HFFc6 (cell line): ENCODE data around the gene SPEG. TPM values are rescaled to one million over a fixed set of nuclear protein-coding genes. Genes with fewer than 3 reads are reported as not detected.
A peak's percentile ranks its signal among the peaks of the same experiment; 100 is the strongest.

Experiments used
- DNase-seq: peaks from one replicate; pipeline ENCODE4 v3.0.0-alpha.2; 2018
- H3K27ac Mint-ChIP-seq: 2 replicates; pipeline ENCODE4 v1.8.0; 2020; ENCODE audit warnings: mild to moderate bottlenecking, mixed read lengths
- H3K27me3 Mint-ChIP-seq: 2 replicates; pipeline ENCODE4 v1.8.0; 2021; ENCODE audit warnings: mild to moderate bottlenecking, moderate library complexity, mixed read lengths; ENCODE audit not compliant: insufficient read depth
- H3K36me3 Mint-ChIP-seq: 2 replicates; pipeline ENCODE4 v1.8.0; 2021; ENCODE audit warnings: low read depth, mixed read lengths
- H3K4me1 Mint-ChIP-seq: 2 replicates; pipeline ENCODE4 v1.8.0; 2020; ENCODE audit warnings: low read depth, mixed read lengths
- H3K4me3 Mint-ChIP-seq: 2 replicates; pipeline ENCODE4 v1.8.0; 2020; ENCODE audit warnings: mild to moderate bottlenecking, moderate library complexity, mixed read lengths
- H3K9me3 Mint-ChIP-seq: 2 replicates; pipeline ENCODE4 v1.8.0; 2020; ENCODE audit warnings: mild to moderate bottlenecking, mixed read lengths
- total RNA-seq, 6 experiments: library from RNA; stranded (reverse); fragmentation: NEBNext Ultra II Directional; extraction: Animal tissue kit (Norgen Biotek cat#: 25700); gene quantifications; 2 replicates in 1 of 6; 3 replicates in 5 of 6; pipeline ENCODE4 v1.2.3, GENCODE V29; 2021
- TF ChIP-seq, protein P1 (sequence below): fragments of 200-600 bp; sonication (generic); IDR thresholded peaks from 2 replicates; pipeline ENCODE4 v1.5.0; 2021; ENCODE audit warnings: antibody characterized with exemption, mild to moderate bottlenecking

The SPEG gene
- total RNA-seq, 6 experiments from 2014 or later = 80.9 to 89.5 (median 84.7) TPM

DNA sequence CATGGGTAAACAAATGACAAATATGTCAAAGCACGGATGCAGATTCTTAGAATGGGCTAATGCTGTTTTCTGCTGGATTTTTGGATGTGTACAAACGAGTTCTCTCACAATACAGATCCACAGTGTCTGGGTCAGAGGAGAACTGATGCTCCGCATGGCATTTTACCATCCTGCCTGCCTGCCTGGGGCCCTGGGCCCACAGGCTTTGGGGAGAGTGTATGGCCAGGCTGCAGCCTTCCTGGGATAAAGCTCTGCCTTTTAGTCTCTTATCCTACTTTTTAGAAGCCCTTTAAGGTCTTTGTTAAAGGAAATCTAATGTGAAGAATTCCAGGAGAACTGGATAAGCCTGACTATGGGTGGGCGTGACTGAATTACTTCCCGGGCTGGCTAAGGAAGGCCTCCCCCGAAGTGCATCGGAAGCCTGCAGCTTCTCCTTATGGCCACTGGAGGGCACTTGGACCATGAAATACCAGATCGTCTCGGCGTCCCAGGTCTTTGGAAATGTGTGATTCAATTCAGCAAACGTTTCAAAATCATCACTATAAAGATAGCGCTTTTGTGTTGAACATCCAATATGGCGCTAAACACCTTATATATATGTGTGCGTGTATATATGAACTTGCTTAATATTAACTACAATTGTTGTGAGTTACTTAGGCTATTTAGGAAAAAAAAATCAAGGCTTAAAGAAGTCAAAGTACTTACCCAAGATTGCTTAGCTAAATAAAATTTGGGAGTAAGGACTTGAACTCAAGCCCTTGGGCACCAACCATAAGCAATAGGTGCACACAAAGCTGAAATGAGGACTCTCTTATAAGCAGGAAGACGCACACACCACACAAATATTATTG, 31.8 kb upstream of the SPEG start:
- Mint-ChIP-seq H3K27ac (no peak overlapping the region), H3K27me3 (no peaks in the 10 kb centered on the region; the same call in 1 of the 2 replicates), H3K4me3 (no peak overlapping the region), H3K4me1 (peaks cover 83% of the 10 kb centered on the region), H3K9me3 (no peaks in the 10 kb centered on the region), H3K36me3 (peaks cover 5% of the 10 kb centered on the region; the same call in 1 of the 2 replicates)
- DNase-seq = peak; percentile 78
- TF ChIP-seq, protein P1, sequence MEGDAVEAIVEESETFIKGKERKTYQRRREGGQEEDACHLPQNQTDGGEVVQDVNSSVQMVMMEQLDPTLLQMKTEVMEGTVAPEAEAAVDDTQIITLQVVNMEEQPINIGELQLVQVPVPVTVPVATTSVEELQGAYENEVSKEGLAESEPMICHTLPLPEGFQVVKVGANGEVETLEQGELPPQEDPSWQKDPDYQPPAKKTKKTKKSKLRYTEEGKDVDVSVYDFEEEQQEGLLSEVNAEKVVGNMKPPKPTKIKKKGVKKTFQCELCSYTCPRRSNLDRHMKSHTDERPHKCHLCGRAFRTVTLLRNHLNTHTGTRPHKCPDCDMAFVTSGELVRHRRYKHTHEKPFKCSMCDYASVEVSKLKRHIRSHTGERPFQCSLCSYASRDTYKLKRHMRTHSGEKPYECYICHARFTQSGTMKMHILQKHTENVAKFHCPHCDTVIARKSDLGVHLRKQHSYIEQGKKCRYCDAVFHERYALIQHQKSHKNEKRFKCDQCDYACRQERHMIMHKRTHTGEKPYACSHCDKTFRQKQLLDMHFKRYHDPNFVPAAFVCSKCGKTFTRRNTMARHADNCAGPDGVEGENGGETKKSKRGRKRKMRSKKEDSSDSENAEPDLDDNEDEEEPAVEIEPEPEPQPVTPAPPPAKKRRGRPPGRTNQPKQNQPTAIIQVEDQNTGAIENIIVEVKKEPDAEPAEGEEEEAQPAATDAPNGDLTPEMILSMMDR = peak; percentile 94

DNA sequence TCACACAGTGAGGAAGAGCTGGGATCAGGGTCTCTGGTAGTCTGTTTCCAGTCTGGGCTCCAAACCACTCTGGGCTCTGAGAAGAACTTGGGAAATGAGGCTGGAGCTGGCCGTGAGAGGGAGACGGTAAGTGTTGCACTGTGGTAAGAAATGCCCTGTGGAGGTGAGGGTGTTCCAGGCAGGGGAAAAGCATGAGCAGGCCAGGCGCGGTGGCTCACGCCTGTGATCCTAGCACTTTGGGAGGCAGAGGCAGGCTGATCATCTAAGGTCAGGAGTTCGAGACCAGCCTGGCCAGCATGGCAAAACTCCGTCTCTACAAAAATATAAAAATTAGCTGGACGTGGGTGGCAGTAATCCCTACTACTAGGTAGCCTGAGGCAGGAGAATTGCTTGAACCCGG, 30.8 kb upstream of the SPEG start:
- TF ChIP-seq, protein P1 = no peak
- H3K9me3 Mint-ChIP-seq = no peaks in the 10 kb centered on the region
- H3K27me3 Mint-ChIP-seq = no peaks in the 10 kb centered on the region; the same call in 1 of the 2 replicates
- peaks cover 5% of the 10 kb centered on the region; the same call in 1 of the 2 replicates for H3K36me3 Mint-ChIP-seq
- DNase-seq = no peak
- H3K4me1 Mint-ChIP-seq = peaks cover 84% of the 10 kb centered on the region
- H3K4me3 Mint-ChIP-seq = no peak overlapping the region
- H3K27ac Mint-ChIP-seq = peak overlapping the region; percentile 49; the same call in 1 of the 2 replicates

DNA sequence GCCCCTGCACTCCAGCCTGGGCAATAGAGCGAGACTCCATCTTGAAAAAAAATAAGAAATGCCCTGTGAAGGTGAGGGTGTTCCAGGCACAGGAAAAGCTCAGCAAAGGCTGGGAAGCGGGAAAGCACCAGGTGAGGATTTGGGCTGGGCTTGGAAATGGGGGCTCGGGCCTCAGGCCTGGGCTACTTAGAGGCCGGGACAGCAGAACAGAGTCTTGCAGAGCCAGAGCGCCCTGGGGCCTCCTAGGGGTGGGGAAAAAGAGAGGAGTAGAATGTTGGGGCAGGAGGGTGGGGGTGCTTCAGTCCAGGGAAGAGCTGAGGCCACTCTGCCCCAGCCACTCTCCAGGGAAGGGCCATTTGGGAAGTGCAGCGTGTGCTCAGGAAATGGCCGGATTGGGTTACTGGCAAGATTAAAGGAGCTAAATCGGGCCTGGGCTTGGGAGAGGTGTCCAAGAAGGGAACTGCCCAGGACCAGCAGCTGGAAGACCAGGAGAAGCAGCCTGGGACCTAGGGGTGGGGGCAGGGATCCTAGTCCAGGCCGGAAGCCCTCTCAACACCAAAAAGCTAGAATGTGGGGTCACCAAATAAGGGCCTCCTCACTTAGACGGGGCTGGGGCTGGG, 30.2 kb upstream of the SPEG start:
- Mint-ChIP-seq H3K27ac (peak overlapping the region; percentile 49), H3K27me3 (no peaks in the 10 kb centered on the region; the same call in 1 of the 2 replicates), H3K9me3 (no peaks in the 10 kb centered on the region), H3K4me1 (peaks cover 80% of the 10 kb centered on the region), H3K36me3 (peaks cover 5% of the 10 kb centered on the region; the same call in 1 of the 2 replicates), H3K4me3 (no peak overlapping the region)
- DNase-seq = no peak
- TF ChIP-seq, protein P1 = no peak

DNA sequence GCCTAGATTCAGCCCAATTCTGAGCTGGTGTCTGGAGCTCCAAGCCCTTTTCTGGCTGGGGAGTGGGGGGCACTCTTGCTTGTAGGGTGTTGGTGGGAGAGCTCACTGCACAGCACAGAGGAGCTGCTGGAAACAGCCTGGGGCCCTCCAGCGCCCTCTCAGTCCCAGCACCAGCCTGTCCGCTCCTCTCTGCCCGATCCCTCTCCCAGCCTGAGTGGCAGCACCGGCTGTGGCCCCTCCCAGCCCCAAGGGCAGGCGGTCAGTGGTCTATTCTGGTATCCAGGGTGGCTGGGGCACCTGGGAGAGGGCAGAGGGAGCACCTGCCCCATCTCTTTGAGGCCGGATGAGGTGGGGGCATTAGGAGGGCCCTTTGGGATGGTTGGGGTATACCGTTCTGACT, 29.7 kb upstream of the SPEG start:
- peaks cover 5% of the 10 kb centered on the region; the same call in 1 of the 2 replicates for H3K36me3 Mint-ChIP-seq
- no peaks in the 10 kb centered on the region for H3K9me3 Mint-ChIP-seq
- H3K27ac Mint-ChIP-seq = peak overlapping the region; percentile 57
- TF ChIP-seq, protein P1 = no peak
- no peaks in the 10 kb centered on the region; the same call in 1 of the 2 replicates for H3K27me3 Mint-ChIP-seq
- H3K4me3 Mint-ChIP-seq = no peak overlapping the region
- H3K4me1 Mint-ChIP-seq = peaks cover 82% of the 10 kb centered on the region
- no peak for DNase-seq

DNA sequence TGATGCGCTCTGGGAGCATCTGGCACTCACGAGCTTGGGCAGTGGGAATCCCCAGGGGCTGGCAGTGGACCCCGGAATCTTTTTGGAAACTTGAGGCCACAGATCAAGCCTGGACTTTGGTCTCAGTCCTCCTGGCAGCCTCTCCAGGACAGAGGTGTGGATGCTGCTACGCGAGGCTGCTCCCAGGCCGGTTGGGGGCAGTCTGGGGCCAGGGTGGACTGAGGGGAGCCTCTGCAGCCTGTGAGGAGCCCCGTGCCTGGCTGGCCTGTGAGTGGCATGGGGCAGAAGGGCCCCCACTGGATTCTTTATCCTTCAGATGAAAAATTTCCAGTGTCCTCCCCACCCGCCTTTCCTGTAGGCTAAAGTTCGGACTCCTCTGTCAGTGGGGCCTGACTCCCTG, 29.2 kb upstream of the SPEG start:
- H3K27me3 Mint-ChIP-seq = no peaks in the 10 kb centered on the region; the same call in 1 of the 2 replicates
- no peak overlapping the region for H3K4me3 Mint-ChIP-seq
- DNase-seq = no peak
- TF ChIP-seq, protein P1 = no peak
- H3K9me3 Mint-ChIP-seq = no peaks in the 10 kb centered on the region
- peak overlapping the region; percentile 90 for H3K27ac Mint-ChIP-seq
- H3K36me3 Mint-ChIP-seq = peaks cover 5% of the 10 kb centered on the region; the same call in 1 of the 2 replicates
- H3K4me1 Mint-ChIP-seq = peaks cover 77% of the 10 kb centered on the region
